GM19372 (cell line): ENCODE measurements around the gene ADTRP.

Source experiments
- ATAC-seq: cut with Tn5 transposase; IDR thresholded peaks from one replicate; pipeline ENCODE4 v1.9.1; 2021; ENCODE audit warnings: mild to moderate bottlenecking, low read depth, moderate library complexity; ENCODE audit not compliant: unreplicated experiment

Gene ADTRP

DNA sequence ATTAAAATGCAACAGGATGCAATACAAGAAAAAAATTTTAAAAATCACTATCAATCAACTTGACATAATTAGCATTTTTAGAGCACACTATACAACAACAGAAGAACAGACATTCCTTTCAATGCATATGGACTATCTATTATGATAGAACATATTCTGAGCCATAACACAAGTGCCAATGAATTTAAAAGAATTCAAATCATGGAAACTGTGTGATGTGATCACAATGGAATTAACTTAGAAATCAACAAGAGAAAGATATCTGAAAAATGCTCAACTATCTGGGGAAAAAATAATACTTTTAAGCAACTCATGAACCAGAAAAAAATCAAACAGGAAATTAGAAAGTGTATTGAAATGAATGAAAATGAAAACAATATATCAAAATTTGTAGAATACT lies 106.3 kb downstream of the ADTRP start:
- no peak for ATAC-seq

- no peak for ATAC-seq
Measured at GRCh38 chr6:11669696-11670095, 108.9 kb downstream of the ADTRP start.

DNA sequence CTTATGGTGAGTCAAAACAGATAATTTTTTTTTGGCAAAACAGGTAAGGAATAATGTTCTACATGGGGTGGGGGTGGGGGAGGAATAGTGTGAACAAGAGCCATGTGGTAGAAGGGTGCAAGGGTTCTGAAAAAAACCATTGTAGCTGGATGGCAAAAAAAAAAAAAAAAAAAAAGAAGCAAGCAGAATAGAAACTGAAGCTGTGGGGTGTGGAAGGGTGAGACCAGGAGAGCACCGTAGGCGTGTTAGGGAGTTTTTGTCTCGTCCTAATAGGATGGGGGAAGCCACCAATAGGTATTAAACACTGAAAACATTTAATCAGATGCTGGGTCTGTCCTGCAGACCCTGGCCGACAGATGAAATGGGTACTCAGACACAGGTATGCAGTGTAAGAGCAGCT lies 110.1 kb downstream of the ADTRP start:
- no peak for ATAC-seq

DNA sequence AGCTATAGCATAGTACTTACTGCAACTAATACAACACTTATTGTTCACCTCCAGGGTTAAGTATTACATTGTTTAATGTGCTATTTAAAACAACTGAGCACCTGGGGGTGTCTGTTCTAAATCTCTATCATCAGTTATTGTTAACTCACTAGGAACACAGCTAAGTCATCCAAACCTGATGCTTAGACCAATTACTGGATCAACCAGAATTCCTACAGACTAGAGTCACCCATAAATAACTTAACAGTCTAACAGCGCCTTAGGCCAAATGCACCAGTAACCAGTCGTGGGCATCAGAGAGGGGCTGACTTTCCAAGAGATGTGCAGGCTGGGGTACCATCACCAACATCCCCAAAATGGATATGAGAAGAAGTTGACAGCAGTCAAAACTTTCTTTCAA lies 110.7 kb downstream of the ADTRP start:
- no peak for ATAC-seq

DNA sequence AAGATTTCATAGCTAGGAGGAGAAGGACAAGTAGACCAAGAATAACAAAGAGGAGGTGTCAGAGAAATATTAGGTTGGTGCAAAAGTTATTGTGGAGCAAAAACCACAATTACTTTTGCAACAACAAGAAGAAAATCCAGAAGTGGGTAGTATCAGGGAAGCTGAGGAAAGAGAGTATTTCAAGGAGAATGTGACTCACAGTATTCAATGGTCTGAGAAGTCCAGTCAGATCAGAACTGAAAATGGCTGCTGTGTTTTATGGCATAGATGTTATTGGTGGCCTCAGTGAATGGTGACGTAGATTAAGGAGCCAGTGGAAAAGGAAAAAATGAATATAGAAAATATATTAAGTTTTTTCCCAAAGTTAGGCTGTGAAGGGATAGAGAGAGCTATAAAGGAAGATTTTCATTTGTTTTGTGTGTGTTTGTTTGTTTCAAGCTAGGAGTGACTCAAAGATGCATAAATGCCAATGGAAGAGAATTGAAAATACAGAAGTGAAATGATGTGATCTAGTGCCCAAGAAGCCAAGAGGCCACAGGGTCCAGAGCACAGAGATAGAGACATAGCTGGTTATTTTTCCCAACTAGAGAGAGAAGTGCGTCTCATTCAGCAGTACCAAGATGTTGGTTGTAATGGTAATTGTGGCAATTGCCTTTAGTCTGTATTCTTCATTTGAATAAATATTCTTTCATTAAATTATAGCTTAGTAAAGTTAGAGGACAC lies 112.8 kb downstream of the ADTRP start:
- no peak for ATAC-seq
